NCI-H69 (cell line): ENCODE results near the gene RELL2.
A peak's percentile ranks its signal among the peaks of the same experiment; 100 is the strongest.

ENCODE experiments used
- DNase-seq: peaks from one replicate; lab custom pipeline; 2025; lab: John Stamatoyannopoulos, UW

RELL2 gene

GRCh38 chr5:141618804-141619554 lies 17.8 kb upstream of the RELL2 start, which contains the start of gene DIAPH1:
Gene DIAPH1 (minus strand): TSS chr5:141619000. CDS start chr5:141618914, 86 bp downstream.
- DNase-seq = peak; percentile 99

GRCh38 chr5:141623186-141623585 lies 13.6 kb upstream of the RELL2 start:
- DNase-seq = no peak

GRCh38 chr5:141623611-141624010 lies 13.2 kb upstream of the RELL2 start:
- no peak for DNase-seq

GRCh38 chr5:141628175-141628788 lies 8.5 kb upstream of the RELL2 start:
- no peak for DNase-seq

GRCh38 chr5:141630570-141631140 lies 6.1 kb upstream of the RELL2 start:
- DNase-seq = no peak

- peak; percentile 62 for DNase-seq
These were observed 4.1 kb upstream of the RELL2 start for GRCh38 chr5:141632650-141633049.

GRCh38 chr5:141633871-141634561 lies 2.8 kb upstream of the RELL2 start:
- DNase-seq = no peak

- no peak for DNase-seq
These were observed 2.1 kb upstream of the RELL2 start for GRCh38 chr5:141634720-141635119.

- no peak for DNase-seq
These were observed 1.2 kb upstream of the RELL2 start for GRCh38 chr5:141635646-141636045.

- DNase-seq = no peak
These were observed 738 bp upstream of the RELL2 start for GRCh38 chr5:141636106-141636412.

- DNase-seq = peak; percentile 58
These were observed 448 bp downstream of the RELL2 start for GRCh38 chr5:141637123-141637766.

GRCh38 chr5:141637767-141638419 lies 1.1 kb downstream of the RELL2 start:
- DNase-seq = peak; percentile 43

- DNase-seq = no peak
These were observed 2.0 kb downstream of the RELL2 start for GRCh38 chr5:141638771-141639170.

- no peak for DNase-seq
These were observed 2.7 kb downstream of the RELL2 start for GRCh38 chr5:141639357-141640050.

- DNase-seq = no peak
These were observed 3.2 kb downstream of the RELL2 start for GRCh38 chr5:141640051-141640415.

- DNase-seq = no peak
These were observed 3.9 kb downstream of the RELL2 start for GRCh38 chr5:141640698-141641097.

- DNase-seq = no peak
These were observed 5.0 kb downstream of the RELL2 start for GRCh38 chr5:141641634-141642267.

GRCh38 chr5:141646026-141646425 lies 9.2 kb downstream of the RELL2 start:
- no peak for DNase-seq

- DNase-seq = no peak
These were observed 10.4 kb downstream of the RELL2 start for GRCh38 chr5:141647242-141647641.

- DNase-seq = no peak
These were observed 11.1 kb downstream of the RELL2 start for GRCh38 chr5:141647851-141648250.
